GM12874 (cell line): ENCODE results near the gene VPS16.

Source experiments
- TF ChIP-seq, protein P1 (sequence below): IDR thresholded peaks from 2 replicates; pipeline ENCODE4 v1.5.1; 2011; ENCODE audit warnings: low read depth, mild to moderate bottlenecking, control low read depth, low read length, moderate library complexity; ENCODE audit not compliant: insufficient read depth

VPS16 gene

DNA sequence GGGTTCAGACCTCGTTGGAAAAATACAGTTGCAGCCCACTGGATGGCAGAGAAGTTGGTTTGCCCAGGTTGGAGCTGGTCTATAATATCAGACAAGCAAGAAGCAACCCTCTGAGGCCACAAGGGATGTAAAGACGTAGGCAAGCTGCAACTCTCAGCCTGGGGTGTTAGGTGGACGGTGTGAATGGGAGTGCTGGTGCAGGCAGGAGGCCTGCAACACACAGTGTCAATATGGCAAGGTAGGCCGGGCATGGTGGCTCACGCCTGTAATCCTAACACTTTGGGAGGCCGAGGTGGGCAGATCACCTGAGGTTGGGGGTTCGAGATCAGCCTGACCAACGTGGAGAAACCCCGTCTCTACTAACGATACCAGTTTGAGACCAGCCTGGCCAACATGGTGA is 10.5 kb downstream of the VPS16 start:
- TF ChIP-seq, protein P1, sequence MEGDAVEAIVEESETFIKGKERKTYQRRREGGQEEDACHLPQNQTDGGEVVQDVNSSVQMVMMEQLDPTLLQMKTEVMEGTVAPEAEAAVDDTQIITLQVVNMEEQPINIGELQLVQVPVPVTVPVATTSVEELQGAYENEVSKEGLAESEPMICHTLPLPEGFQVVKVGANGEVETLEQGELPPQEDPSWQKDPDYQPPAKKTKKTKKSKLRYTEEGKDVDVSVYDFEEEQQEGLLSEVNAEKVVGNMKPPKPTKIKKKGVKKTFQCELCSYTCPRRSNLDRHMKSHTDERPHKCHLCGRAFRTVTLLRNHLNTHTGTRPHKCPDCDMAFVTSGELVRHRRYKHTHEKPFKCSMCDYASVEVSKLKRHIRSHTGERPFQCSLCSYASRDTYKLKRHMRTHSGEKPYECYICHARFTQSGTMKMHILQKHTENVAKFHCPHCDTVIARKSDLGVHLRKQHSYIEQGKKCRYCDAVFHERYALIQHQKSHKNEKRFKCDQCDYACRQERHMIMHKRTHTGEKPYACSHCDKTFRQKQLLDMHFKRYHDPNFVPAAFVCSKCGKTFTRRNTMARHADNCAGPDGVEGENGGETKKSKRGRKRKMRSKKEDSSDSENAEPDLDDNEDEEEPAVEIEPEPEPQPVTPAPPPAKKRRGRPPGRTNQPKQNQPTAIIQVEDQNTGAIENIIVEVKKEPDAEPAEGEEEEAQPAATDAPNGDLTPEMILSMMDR, result no peak

DNA sequence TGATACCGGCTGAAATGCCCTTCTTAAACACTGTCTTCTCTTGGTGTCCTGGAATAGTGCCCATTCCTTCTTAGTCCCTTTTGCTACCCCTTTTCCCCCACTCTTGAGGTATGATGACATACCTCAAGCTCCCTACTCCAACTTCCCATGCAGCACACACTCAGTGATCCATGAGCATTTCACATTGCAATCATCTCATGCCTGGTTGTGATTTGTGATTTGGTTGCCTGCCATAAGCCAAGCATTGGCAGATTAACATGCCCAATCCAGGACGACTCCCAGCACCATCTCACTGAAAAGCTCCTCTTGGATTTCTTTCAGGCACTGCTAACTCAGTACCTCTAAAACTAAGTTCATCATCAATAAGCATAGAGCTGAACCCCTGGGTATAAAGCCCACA is 18.0 kb downstream of the VPS16 start:
- TF ChIP-seq, protein P1, result no peak

DNA sequence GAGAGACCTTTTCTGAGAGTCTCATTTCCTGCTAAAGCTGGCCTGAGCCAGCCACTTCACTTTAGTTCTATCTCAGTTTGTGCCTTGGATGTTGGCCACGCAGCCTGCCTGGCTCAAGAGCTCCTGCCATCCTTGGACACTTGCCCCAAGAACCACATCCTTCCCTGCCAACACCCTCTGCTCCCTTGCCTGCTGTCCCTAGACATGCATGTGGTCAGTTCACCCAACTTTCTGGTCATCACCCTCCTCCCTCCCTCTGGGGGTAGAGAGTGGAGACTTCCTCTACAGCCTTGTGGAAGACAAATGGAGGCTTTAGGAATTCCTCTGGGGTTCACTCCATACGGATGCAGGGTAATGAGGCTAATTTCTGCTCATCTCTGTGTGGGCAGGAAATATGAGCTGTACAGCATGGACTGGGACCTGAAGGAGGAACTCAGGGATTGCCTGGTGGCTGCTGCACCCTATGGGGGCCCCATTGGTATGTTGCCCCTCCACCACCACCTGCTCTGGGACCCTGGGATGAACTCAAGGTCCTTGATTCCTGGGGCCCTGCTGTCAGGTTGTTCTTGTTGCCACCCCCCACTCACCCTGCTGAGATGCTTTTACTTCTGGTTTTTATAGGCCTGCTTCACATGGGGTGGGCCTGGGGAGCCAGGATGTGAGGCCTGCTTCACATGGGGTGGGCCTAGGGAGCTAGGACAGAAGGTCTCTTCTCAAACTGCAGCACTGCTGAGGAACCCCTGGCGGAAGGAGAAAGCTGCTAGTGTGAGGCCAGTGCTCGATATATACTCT is 19.0 kb downstream of the VPS16 start:
- TF ChIP-seq, protein P1, result no peak

DNA sequence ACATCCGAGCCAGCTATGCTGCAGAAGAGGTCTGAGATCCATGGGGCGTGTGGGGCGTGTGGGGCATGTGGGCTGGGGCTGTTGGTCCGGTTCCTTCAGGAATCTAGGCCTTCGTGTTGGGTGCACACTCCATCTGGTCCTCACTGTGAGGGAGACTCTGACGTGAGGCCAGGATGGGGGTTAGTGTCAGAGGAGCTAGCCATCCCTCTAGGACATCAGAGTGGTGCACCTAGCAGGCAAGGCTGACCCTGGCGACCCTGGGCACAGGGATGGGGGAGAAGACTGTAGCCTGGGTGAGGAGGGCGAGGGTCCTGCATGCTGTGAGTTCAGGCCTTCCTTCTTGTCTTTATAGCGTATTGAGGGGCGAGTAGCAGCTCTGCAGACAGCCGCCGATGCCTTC is 24.1 kb downstream of the VPS16 start:
- TF ChIP-seq, protein P1, result no peak

DNA sequence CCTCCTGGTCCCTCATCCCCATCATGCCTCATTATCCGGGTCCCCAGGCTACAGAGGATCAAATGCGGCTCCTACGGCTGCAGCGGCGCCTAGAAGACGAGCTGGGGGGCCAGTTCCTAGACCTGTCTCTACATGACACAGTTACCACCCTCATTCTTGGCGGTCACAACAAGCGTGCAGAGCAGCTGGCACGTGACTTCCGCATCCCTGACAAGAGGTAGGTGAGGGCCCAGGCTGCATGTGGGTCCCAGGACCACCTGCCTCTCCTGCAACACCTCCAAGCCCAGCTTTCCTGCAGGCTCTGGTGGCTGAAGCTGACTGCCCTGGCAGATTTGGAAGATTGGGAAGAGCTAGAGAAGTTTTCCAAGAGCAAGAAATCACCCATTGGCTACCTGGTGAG is 24.6 kb downstream of the VPS16 start:
- TF ChIP-seq, protein P1, result no peak

DNA sequence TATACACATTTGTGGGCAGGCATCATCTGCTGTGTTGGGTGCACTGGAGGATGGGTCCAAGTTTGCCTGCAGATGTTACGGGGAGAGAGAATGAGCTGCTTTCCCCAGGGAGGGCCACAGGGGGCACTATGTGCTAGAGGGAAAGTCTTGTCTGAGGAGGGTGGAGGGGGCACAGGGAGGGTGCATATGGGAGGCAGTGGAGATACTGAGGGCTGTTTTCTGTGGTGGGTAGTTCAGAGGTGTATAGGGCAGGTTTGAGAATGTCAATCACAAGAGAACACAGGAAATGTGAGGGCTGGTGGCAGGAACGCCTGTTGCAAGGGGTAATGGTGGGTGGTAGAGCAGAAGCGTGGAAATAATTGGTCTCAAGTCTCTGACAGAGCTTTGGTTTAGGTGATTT is 25.1 kb downstream of the VPS16 start:
- TF ChIP-seq, protein P1, result peak; percentile 23; the same call in 1 of the 2 replicates

DNA sequence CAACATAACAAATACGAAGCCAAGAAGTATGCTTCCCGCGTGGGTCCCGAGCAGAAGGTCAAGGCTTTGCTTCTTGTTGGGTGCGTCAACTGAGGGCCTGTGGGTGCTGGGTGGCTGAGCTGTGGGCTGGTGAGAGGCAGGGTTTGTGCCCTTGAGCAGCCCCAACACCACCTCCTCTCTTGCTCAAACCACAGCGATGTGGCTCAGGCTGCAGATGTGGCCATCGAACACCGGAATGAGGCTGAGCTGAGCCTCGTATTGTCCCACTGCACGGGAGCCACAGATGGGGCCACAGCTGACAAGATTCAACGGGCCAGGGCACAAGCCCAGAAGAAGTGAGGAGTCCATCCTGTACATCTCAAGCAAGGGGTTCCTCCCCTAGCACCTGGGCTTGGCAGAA is 25.7 kb downstream of the VPS16 start:
- TF ChIP-seq, protein P1, result no peak
